Neural progenitor cell (in vitro differentiated cells): ENCODE data around the gene COL23A1. TPM values are rescaled to one million over a fixed set of nuclear protein-coding genes. Genes with fewer than 3 reads are reported as not detected.
A peak's percentile ranks its signal among the peaks of the same experiment; 100 is the strongest.

Experiments used
- DNase-seq: peaks from one replicate; pipeline ENCODE4 v3.0.0-alpha.2; 2016; ENCODE audit warnings: low spot score
- H2AFZ ChIP-seq: fragments of 200-600 bp; sonication (generic); replicated peaks from 2 replicates; pipeline ENCODE4 v1.6.1; 2016; ENCODE audit warnings: antibody characterized with exemption
- H3F3A ChIP-seq: fragments of 200-600 bp; sonication (generic); 2 replicates; pipeline ENCODE4 v1.6.1; 2016; ENCODE audit warnings: antibody characterized with exemption, low read depth
- H3K27ac ChIP-seq: fragments of 200-600 bp; sonication (generic); 2 replicates; pipeline ENCODE4 v1.5.1; 2016; ENCODE audit warnings: mild to moderate bottlenecking
- H3K27me3 ChIP-seq: fragments of 200-600 bp; sonication (generic); 2 replicates; pipeline ENCODE4 v1.6.1; 2016; ENCODE audit warnings: mild to moderate bottlenecking, moderate library complexity
- H3K36me3 ChIP-seq: fragments of 200-600 bp; sonication (generic); 2 replicates; pipeline ENCODE4 v1.5.1; 2016
- H3K4me1 ChIP-seq: fragments of 200-600 bp; sonication (generic); 2 replicates; pipeline ENCODE4 v1.6.1; 2016; ENCODE audit warnings: mixed run types
- H3K4me2 ChIP-seq: fragments of 200-600 bp; sonication (generic); 2 replicates; pipeline ENCODE4 v1.6.1; 2016
- H3K4me3 ChIP-seq: fragments of 200-600 bp; sonication (generic); 2 replicates; pipeline ENCODE4 v1.5.1; 2016
- H3K79me2 ChIP-seq: fragments of 200-600 bp; sonication (generic); 2 replicates; pipeline ENCODE4 v1.6.1; 2016; ENCODE audit warnings: low read depth
- H3K9ac ChIP-seq: fragments of 200-600 bp; sonication (generic); 2 replicates; pipeline ENCODE4 v1.6.1; 2016
- H3K9me3 ChIP-seq: fragments of 200-600 bp; sonication (generic); 2 replicates; pipeline ENCODE4 v1.5.1; 2016; ENCODE audit warnings: low read depth
- H4K20me1 ChIP-seq: fragments of 200-600 bp; sonication (generic); 2 replicates; pipeline ENCODE4 v1.6.1; 2016; ENCODE audit warnings: low read depth
- H3K27ac Mint-ChIP-seq: 3 replicates; pipeline ENCODE4 v1.8.0; 2021; ENCODE audit warnings: mixed read lengths
- H3K27me3 Mint-ChIP-seq: 2 replicates; pipeline ENCODE4 v1.8.0; 2022; ENCODE audit warnings: low read depth, mild to moderate bottlenecking, inconsistent platforms, moderate library complexity, mixed read lengths; ENCODE audit not compliant: insufficient read depth
- H3K36me3 Mint-ChIP-seq: 3 replicates; pipeline ENCODE4 v1.8.0; 2021; ENCODE audit warnings: mixed read lengths
- H3K4me1 Mint-ChIP-seq: 3 replicates; pipeline ENCODE4 v1.8.0; 2021; ENCODE audit warnings: mixed read lengths
- H3K4me3 Mint-ChIP-seq: 3 replicates; pipeline ENCODE4 v1.8.0; 2021; ENCODE audit warnings: mild to moderate bottlenecking, moderate library complexity, mixed read lengths
- H3K9me3 Mint-ChIP-seq: 3 replicates; pipeline ENCODE4 v1.8.0; 2020; ENCODE audit warnings: mixed read lengths
- EZH2 ChIP-seq: fragments of 200-600 bp; sonication (generic); IDR thresholded peaks from 2 replicates; pipeline ENCODE4 v1.6.1; 2017; ENCODE audit warnings: antibody characterized with exemption, mild to moderate bottlenecking, moderate library complexity
- EZH2phosphoT487 ChIP-seq: fragments of 200-600 bp; sonication (generic); IDR thresholded peaks from 2 replicates; pipeline ENCODE4 v1.6.1; 2017; ENCODE audit warnings: antibody characterized with exemption
- total RNA-seq: library from RNA; depleted of rRNA; stranded (reverse); fragments of >200 nt; gene quantifications from 2 replicates; pipeline ENCODE4 v1.2.3, GENCODE V29; 2015; ENCODE audit warnings: low replicate concordance
- TF ChIP-seq, protein P1 (sequence below): fragments of 200-600 bp; sonication (generic); IDR thresholded peaks from 2 replicates; pipeline ENCODE4 v1.5.1; 2017; ENCODE audit warnings: antibody characterized with exemption, mild to moderate bottlenecking

Gene COL23A1
- total RNA-seq, 1 donor from 2014 or later = not detected

DNA sequence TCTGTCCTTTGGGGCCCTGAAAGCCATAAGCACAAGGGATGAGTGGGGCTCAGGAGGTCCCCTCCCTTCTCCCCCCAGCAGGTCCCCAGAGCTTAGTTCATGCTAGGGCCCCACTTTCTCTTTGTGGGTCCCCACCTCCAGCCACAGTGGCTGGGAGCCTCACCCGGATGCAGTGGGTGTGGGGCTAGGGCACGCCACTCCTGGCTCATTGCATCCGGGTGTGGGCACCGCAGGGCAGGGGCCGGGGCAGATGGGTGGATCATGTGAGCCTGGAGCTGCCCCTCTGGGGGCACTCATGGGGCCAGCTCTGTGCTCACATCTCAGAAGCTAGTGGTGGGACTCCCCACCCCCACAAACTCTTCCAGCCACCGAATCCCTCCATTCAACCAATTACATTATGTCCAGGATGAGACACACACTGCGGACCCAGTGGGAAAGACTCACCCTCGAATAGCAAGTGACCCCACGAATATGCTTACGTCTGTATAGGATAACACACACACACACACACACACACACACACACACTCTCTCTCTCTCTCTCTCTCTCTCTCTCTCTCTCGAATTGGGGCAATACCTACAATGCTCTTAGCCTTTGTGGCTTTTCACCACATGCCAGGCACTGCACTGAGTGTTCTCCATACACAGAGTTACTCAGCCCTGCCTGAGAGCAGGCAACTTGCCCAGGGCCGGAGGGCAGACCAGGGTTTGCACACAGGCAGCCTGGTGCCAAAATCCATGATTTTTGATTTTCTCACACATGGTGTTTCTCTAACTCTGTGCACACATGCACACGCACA, 340.8 kb downstream of the COL23A1 start:
- Histone ChIP-seq H3K36me3 (no peaks in the 10 kb centered on the region), H3K79me2 (no peaks in the 10 kb centered on the region), H3K27ac (no peak overlapping the region), H3K27me3 (no peaks in the 10 kb centered on the region), H3K9ac (no peak overlapping the region), H3K4me1 (no peaks in the 10 kb centered on the region), H3K9me3 (no peaks in the 10 kb centered on the region), H3K4me2 (no peak overlapping the region), H4K20me1 (no peaks in the 10 kb centered on the region), H3K4me3 (no peak overlapping the region), H2AFZ (no peak overlapping the region), H3F3A (no peaks in the 10 kb centered on the region)
- Mint-ChIP-seq H3K9me3 (no peaks in the 10 kb centered on the region), H3K36me3 (no peaks in the 10 kb centered on the region), H3K27me3 (no peaks in the 10 kb centered on the region), H3K4me3 (peak overlapping the region; percentile 9), H3K4me1 (peaks cover 4% of the 10 kb centered on the region), H3K27ac (peak overlapping the region; percentile 36)
- DNase-seq = no peak
- no peak for TF ChIP-seq EZH2phosphoT487

DNA sequence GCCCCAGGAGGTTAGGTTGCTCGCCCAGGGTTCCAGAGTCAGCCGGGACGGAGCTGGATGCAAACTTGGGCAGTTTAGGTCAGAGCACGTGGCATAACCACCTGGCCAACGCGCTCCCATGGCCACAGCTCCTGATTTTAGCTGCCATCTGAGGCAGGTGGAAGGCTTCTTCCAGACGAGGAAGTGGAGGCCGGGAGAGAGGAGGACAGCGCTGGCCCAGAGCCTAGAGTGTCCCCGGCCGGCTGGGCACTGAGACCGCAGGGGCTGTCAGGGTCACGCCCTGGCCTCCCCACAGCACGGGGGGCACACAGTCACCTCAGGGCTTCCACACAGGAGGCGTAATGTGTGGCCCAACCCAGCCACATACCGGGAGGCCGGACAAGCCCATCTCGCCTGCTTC, 341.4 kb downstream of the COL23A1 start:
- DNase-seq = no peak

DNA sequence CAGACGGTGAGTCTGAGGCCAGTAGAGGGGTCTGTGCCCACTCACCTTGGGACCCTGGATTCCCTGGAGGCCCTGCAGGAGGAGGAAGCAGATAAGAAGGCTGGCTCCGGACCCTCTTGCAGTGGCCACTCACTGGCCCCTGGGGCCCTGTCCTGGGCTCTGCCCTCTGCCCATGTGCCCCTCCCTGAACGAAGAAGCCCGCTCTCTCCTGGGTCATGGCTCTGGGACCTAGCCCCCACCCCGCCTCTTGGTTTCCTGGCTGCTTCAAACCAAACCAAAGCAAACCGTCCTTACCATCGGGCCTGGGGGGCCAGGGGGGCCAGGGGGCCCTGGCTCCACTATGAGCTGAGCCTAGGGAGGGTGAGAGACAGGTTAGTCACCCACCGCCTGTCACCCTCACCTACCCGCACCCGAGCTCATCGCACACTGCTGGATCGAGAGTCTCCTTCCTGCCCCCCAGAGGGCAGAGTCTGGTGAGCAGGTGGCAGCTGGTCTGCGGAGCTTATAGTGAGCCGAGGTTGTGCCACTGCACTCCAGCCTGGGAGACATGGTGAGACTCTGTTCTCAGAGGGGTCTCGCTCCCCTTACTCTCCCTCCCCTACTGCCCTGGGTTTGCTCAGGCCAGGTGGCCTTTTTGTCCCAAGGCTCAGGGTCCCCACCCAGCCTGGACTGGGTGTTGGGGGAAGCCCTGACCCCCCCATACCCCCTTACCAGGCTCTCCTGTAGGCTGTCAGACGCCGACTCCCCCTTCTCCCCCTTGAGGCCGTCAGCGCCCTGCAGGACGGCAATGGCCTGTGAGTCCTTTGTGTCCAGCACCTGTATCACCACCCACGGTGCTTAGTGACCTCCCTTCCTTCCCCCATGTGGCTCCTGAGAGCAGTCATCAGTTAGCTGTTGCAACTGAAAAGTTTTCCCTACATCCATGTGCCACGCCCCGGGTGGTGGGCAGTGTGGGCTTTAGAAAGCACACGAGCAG, 342.4 kb downstream of the COL23A1 start:
- Mint-ChIP-seq H3K4me1 (peaks cover 4% of the 10 kb centered on the region), H3K4me3 (no peak overlapping the region), H3K36me3 (no peaks in the 10 kb centered on the region), H3K27me3 (no peaks in the 10 kb centered on the region), H3K27ac (no peak overlapping the region), H3K9me3 (no peaks in the 10 kb centered on the region)
- no peaks in the 10 kb centered on the region for H3F3A ChIP-seq
- H3K27ac ChIP-seq = no peak overlapping the region
- H3K9ac ChIP-seq = no peak overlapping the region
- H2AFZ ChIP-seq = no peak overlapping the region
- H3K79me2 ChIP-seq = no peaks in the 10 kb centered on the region
- H4K20me1 ChIP-seq = no peaks in the 10 kb centered on the region
- H3K4me2 ChIP-seq = no peak overlapping the region
- no peaks in the 10 kb centered on the region for H3K4me1 ChIP-seq
- H3K4me3 ChIP-seq = no peak overlapping the region
- H3K27me3 ChIP-seq = no peaks in the 10 kb centered on the region
- no peaks in the 10 kb centered on the region for H3K9me3 ChIP-seq
- H3K36me3 ChIP-seq = no peaks in the 10 kb centered on the region
- TF ChIP-seq EZH2phosphoT487 = no peak
- no peak for TF ChIP-seq EZH2
- TF ChIP-seq, protein P1, sequence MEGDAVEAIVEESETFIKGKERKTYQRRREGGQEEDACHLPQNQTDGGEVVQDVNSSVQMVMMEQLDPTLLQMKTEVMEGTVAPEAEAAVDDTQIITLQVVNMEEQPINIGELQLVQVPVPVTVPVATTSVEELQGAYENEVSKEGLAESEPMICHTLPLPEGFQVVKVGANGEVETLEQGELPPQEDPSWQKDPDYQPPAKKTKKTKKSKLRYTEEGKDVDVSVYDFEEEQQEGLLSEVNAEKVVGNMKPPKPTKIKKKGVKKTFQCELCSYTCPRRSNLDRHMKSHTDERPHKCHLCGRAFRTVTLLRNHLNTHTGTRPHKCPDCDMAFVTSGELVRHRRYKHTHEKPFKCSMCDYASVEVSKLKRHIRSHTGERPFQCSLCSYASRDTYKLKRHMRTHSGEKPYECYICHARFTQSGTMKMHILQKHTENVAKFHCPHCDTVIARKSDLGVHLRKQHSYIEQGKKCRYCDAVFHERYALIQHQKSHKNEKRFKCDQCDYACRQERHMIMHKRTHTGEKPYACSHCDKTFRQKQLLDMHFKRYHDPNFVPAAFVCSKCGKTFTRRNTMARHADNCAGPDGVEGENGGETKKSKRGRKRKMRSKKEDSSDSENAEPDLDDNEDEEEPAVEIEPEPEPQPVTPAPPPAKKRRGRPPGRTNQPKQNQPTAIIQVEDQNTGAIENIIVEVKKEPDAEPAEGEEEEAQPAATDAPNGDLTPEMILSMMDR = no peak
- DNase-seq = no peak

More for the DNA sequence above, 341.4 kb downstream of the COL23A1 start:
- H3K27ac ChIP-seq = no peak overlapping the region
- Mint-ChIP-seq H3K27me3 (no peaks in the 10 kb centered on the region), H3K36me3 (no peaks in the 10 kb centered on the region), H3K9me3 (no peaks in the 10 kb centered on the region), H3K4me1 (peaks cover 4% of the 10 kb centered on the region), H3K27ac (no peak overlapping the region), H3K4me3 (no peak overlapping the region)
- no peak overlapping the region for H2AFZ ChIP-seq
- H3K79me2 ChIP-seq = no peaks in the 10 kb centered on the region
- H3K9me3 ChIP-seq = no peaks in the 10 kb centered on the region
- H3K4me3 ChIP-seq = no peak overlapping the region
- no peaks in the 10 kb centered on the region for H4K20me1 ChIP-seq
- TF ChIP-seq, protein P1 = no peak
- TF ChIP-seq EZH2phosphoT487 = no peak
- no peak for TF ChIP-seq EZH2
- H3K9ac ChIP-seq = no peak overlapping the region
- no peak overlapping the region for H3K4me2 ChIP-seq
- no peaks in the 10 kb centered on the region for H3F3A ChIP-seq
- no peaks in the 10 kb centered on the region for H3K4me1 ChIP-seq
- H3K36me3 ChIP-seq = no peaks in the 10 kb centered on the region
- no peaks in the 10 kb centered on the region for H3K27me3 ChIP-seq
